Choroid plexus epithelial cell (primary cell): ENCODE data around the gene PRF1.
A peak's percentile ranks its signal among the peaks of the same experiment; 100 is the strongest.
"Not testable (repeated sequence)": the region's sequence is repeated elsewhere in the genome, so short reads cannot be mapped to it uniquely, and the experiment has no call there.

ENCODE experiments used
- DNase-seq: peaks from one replicate; pipeline ENCODE4 v3.0.0-alpha.2; 2010; ENCODE audit warnings: low read depth
- H3K4me3 ChIP-seq: 2 replicates; pipeline ENCODE4 v1.5.1; 2011; ENCODE audit warnings: low read depth, mild to moderate bottlenecking, control low read depth, low read length, moderate library complexity
- TF ChIP-seq, protein P1 (sequence below): conservative IDR thresholded peaks from 2 replicates; pipeline ENCODE4 v1.5.1; 2011; ENCODE audit warnings: low read depth, mild to moderate bottlenecking, control low read depth, inconsistent platforms, low read length, moderate library complexity

PRF1 gene

DNA sequence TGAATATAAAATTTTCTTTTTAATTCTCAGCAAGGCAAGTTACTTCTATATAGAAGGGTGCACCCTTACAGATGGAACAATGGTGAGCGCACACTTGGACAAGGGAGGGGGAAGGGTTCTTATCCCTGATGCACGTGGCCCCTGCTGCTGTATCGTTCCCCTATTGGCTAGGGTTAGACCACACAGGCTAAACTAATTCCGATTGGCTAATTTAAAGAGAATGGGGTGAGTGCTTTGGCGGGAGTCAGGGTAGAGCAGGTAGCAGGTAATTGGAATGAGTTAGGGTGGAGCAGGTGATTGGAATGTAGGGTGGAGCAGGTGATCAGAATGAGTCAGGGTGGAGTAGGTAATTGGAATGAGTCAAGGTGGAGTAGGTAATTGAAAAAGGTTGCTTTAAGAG is 32.0 kb upstream of the PRF1 start:
- DNase-seq, H3K4me3 ChIP-seq: not testable (repeated sequence)

DNA sequence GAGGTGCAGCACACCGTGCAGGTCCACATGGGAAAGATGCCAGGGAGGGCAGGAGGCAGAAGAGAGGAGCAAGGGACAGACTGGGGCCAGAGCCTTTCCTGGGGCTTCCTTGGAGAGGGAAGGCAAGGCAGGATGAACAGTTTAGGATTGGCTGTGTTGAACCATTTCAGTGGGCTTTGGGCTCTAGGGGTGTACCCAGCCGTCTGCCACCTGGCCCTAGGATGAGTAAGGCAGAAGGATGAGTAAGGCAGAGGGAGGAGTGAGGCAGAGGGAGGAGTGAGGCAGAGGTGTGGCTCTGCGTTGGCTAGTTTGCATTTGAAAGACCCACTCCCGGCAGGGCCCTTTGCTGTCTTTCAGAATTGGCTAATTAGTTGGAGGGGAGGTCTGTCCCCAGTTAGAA is 31.5 kb upstream of the PRF1 start:
- DNase-seq = no peak
- no peak overlapping the region for H3K4me3 ChIP-seq
- TF ChIP-seq, protein P1, sequence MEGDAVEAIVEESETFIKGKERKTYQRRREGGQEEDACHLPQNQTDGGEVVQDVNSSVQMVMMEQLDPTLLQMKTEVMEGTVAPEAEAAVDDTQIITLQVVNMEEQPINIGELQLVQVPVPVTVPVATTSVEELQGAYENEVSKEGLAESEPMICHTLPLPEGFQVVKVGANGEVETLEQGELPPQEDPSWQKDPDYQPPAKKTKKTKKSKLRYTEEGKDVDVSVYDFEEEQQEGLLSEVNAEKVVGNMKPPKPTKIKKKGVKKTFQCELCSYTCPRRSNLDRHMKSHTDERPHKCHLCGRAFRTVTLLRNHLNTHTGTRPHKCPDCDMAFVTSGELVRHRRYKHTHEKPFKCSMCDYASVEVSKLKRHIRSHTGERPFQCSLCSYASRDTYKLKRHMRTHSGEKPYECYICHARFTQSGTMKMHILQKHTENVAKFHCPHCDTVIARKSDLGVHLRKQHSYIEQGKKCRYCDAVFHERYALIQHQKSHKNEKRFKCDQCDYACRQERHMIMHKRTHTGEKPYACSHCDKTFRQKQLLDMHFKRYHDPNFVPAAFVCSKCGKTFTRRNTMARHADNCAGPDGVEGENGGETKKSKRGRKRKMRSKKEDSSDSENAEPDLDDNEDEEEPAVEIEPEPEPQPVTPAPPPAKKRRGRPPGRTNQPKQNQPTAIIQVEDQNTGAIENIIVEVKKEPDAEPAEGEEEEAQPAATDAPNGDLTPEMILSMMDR = no peak

DNA sequence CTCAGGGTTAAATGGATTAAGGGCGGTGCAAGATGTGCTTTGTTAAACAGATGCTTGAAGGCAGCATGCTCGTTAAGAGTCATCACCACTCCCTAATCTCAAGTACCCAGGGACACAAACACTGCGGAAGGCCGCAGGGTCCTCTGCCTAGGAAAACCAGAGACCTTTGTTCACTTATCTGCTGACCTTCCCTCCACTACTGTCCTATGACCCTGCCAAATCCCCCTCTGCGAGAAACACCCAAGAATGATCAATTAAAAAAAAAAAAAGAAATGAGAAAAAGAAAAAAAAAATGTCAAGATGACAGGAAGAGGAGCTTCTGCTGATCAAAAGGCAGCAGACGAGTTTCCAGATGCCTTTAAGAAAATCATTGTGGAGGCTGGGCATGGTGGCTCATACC is 29.2 kb upstream of the PRF1 start:
- H3K4me3 ChIP-seq, DNase-seq: not testable (repeated sequence)

DNA sequence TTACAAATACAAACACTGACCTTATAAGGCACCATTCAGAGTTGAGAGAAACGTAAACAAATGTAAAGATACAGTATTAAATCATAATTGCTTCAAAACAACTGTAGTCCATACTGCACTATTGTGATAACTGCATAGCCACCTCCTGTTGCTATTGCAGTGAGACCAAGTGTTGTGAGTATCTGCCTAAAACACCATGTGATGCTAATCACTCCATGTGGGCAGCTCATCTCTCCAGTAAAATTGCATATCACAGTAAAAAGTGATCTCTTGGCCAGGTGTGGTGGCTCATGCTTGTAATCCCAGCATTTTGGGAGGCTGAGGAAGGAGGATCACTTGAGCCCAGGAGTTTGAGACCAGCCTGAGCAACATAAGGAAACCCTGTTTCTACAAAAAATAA is 26.8 kb upstream of the PRF1 start:
- DNase-seq = no peak

DNA sequence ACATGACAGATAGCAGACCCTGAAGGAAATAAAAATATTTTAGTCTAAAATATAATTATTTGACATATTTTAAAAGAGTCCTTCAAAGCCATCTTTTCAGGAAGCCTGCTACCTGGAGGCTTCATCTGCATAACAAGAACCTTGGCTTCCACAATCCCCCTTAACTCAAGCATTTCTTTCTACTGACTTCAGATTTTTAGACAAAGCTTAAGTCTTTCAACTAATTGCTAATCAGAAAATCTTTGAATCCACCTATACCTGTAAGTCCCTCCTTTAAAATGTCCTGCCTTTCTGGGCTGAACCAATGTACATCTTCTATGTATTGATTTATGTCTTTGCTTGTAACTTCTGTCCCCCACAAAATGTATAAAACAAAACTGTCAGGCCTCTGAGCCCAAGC is 23.5 kb upstream of the PRF1 start:
- TF ChIP-seq, protein P1 = no peak
- no peak overlapping the region for H3K4me3 ChIP-seq
- no peak for DNase-seq

More for the DNA sequence above, 26.8 kb upstream of the PRF1 start:
- TF ChIP-seq, protein P1 = no peak
- no peak overlapping the region for H3K4me3 ChIP-seq

DNA sequence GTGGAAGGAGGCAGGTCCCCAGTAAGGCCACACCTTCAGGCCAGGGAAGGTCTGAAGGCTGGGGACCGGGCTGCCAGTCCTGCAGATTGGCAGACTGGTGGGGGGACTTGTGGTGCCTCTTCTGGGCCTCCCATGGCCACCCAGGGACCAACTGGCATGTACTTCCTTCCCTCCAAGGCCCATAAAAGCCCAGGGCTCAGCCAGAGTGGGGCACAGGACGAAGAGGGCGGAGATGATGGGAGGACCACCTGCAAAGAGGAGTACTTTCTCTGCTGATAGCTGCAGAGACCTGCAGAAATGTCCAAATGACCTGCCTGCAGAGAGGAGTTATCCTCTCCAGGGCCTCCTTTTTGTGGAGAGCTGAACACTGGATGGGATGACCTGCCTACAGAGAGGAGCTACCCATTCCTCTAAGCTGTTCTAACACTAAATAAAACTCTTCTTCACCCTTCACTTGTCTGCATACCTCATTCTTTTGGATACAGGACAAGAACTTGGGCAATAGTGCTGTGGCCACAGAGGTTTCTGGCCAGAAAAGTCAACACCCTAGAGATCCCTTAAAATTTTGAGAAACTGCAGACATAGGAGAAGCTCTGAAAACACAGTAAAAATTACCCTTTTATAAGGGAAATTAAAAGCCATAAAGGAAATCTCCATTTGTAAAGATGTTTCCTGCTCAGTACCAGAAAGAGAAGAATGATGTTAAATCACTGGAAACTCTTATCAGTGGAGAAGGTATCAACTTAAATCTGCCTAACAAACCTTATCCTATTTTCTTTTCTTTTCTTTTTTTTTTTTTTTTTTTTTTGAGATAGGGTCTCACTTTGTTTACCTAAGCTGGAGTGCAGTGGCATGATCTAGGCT is 20.7 kb upstream of the PRF1 start:
- TF ChIP-seq, protein P1 = no peak
- peak; percentile 28 for DNase-seq
- H3K4me3 ChIP-seq = no peak overlapping the region

DNA sequence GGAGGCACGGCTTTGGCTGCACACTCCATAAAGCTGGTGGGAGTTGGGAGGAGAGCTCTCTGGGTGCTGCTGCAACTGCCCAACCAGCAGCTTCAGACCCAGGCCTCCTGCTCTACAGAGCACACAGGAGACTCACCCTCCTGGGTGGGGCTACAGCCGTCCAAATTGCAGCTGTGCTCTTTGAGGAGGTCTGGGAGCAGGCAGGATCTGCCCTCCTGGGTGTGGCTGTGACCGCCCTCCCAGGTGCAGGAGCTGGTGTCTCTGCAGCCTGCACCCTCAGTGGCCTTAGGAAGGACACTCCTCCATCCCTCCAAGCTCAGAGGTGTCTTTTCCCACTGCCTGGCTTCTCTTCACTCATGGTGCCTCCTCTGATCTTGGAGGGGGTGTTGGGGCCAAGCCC is 20.0 kb upstream of the PRF1 start:
- TF ChIP-seq, protein P1 = no peak
- H3K4me3 ChIP-seq = no peak overlapping the region
- no peak for DNase-seq

DNA sequence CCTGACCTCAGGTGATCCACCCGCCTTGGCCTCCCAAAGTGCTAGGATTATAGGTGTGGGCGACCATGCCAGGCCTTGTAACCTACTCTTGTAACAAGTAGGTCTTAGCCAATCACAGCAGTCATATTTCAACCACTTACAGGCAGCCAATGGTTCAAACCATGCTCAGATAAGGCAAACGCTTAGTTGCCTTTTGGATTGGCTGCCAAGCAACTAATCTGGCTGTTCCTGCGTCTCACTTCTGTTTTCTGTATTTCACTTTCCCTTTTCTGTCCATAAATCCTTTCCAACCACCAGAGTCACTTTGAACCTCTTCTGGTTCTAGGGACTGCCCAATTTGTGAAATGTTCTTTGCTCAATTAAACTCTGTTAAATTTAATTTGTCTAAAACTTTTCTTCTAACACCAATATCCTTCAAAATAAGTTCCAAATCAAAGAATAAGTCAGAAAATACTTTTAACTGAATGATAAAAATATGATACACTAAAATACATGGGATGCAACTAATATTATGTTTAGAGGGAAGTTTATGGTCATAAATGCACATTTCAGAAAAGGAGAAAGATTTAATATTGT is 19.1 kb upstream of the PRF1 start:
- no peak for DNase-seq
- TF ChIP-seq, protein P1 = no peak
- no peak overlapping the region for H3K4me3 ChIP-seq
